GM21526 (cell line): Measurements from ENCODE around the gene VWA8.

Experiments
- ATAC-seq: cut with Tn5 transposase; IDR thresholded peaks from one replicate; pipeline ENCODE4 v1.9.1; 2021; ENCODE audit warnings: moderate library complexity; ENCODE audit not compliant: unreplicated experiment, low FRiP score

The VWA8 gene

DNA sequence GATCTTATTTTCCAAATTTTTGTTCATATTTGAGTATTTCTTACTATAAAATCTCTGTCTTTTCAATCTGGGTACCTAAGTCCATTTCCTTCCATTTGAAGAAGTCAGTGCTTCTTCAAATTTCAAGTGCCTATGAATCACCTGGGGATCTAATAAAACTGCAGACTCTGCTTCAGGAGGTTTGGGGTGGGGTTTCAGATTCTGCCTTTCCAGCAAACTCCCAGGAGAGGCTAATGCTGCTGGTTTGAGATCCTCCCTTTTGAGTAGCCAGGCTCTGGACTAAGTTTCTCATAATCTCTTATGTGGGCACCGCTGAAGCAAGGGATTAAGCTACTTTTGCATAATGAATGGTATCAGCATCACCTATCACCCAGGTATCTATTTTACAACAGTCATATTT lies 261.1 kb downstream of the VWA8 start:
- no peak for ATAC-seq

DNA sequence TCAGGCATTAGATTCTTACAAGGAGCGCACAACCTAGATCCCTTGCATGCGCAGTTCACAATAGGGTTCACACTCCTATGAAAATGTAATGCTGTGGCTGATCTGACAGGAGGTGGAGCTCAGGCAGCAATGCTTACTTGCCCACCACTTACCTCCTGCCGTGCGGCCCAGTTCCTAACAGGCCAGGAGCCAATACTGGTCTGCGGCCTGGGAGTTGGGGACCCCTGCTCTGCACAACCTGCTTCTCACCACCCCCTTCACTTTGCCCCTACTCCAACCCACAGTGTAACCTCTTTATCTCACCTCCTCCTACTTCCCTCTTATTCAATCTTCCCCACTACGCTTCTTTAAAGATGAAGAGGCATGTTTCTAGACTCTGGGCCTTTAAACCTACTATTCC lies 263.3 kb downstream of the VWA8 start:
- ATAC-seq: no peak

GRCh38 chr13:41696163-41697003 lies 264.5 kb downstream of the VWA8 start:
- ATAC-seq: no peak

GRCh38 chr13:41694545-41695301 lies 266.2 kb downstream of the VWA8 start:
- ATAC-seq: no peak

DNA sequence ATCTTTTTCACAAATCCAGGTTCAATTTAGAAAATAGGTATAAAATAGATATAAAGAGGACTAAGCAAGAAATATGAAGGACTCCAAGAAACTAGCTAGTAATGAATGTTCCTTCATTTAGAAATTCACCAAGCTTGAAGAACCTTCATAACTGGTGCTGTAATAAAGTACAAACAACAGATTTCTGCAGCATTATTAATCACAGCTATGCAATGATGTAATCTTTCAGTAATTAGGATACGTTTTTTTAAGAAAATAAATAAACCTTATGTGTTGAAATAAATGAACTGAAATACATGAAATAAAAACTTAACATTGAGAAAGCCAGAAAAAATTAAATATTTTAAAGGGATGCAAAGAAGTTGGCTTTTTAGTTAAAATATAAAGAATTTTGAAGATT lies 267.5 kb downstream of the VWA8 start:
- no peak for ATAC-seq

- no peak for ATAC-seq
These were observed 269.6 kb downstream of the VWA8 start for GRCh38 chr13:41691274-41691673.

GRCh38 chr13:41682766-41683165 lies 278.1 kb downstream of the VWA8 start:
- no peak for ATAC-seq

- ATAC-seq: no peak
These were observed 278.9 kb downstream of the VWA8 start for GRCh38 chr13:41682001-41682400.

GRCh38 chr13:41681587-41681986 lies 279.3 kb downstream of the VWA8 start:
- ATAC-seq: no peak

- no peak for ATAC-seq
These were observed 280.0 kb downstream of the VWA8 start for GRCh38 chr13:41680900-41681299.

GRCh38 chr13:41678848-41679247 lies 282.1 kb downstream of the VWA8 start:
- no peak for ATAC-seq

- no peak for ATAC-seq
These were observed 282.7 kb downstream of the VWA8 start for GRCh38 chr13:41678249-41678648.

GRCh38 chr13:41675306-41675705 lies 285.6 kb downstream of the VWA8 start:
- ATAC-seq: no peak

- ATAC-seq: no peak
These were observed 286.7 kb downstream of the VWA8 start for GRCh38 chr13:41674246-41674645.

- ATAC-seq: no peak
These were observed 287.3 kb downstream of the VWA8 start for GRCh38 chr13:41673640-41674039.

DNA sequence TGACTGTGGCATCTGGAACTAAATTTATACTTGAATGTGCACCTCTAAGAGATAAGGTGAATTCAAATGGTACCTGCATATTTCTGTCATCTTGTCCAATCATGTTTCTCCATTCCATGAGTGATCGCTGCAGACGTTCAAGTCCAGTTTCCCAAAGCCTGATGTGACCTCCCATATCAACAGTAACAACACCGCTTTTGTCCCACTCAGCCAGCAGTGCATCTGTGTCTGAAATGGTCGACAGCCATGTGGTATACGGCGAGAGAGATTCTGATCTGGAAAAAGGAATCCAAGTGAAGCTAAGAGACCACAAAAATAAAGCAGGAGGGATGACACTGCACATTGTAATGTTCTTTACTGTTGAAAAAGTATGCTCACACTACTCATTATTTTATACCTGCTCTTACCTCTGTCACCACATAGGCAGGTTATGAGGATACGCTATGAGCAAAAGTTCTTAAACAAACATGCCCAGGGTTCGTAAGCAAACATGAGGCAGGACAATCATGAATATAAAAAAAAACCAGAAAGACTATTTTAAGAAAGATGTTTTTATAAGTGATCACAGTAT lies 290.0 kb downstream of the VWA8 start:
- no peak for ATAC-seq

DNA sequence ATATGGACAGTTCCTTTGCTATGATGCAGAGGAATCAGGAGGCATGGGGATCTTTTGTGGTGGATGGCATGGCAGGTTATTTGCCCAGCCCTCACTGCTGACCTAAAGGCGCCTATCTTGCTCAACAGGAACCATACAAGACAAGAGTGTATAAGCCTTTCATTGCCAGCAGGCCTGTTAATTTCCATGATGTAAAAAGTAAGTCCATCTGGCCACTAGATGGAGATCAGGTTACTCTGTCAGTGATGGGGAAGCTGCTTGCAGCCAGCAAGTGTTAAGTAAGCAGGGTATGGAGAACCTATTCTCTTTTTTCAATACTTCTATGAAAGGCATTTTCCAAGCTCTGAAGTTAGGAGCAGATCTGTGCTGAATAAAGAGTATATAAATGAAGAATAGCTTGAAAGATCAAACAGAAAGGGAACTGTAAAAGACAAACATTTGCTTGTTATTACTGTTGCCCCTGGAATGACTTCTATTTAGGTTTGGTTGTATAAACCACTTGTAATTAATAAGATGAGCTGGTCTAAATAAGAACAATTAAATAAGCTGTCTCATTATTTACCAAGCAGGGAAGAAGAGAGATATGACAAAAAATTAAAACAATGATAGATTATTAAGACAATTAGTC lies 292.7 kb downstream of the VWA8 start:
- ATAC-seq: peak; percentile 86

GRCh38 chr13:41666644-41667043 lies 294.3 kb downstream of the VWA8 start:
- no peak for ATAC-seq

DNA sequence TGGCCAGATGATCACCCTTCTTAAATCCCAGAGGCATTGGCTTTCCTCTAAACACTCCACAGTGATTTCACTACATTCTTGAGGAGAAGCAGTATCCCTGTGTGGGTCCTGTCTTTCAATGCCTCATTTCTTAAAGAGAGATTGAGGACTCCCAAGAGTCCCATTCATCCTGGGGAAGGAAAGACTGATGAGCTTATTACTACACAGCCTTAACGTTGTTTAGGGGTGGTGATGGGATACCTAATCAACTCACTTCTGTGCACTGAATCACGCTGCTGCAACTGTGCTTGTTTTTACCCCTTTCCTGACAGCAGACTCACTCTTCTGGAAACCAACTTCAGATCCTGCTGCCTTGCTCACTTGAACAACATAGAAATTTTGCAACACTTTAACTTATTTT lies 300.5 kb downstream of the VWA8 start:
- ATAC-seq: no peak

DNA sequence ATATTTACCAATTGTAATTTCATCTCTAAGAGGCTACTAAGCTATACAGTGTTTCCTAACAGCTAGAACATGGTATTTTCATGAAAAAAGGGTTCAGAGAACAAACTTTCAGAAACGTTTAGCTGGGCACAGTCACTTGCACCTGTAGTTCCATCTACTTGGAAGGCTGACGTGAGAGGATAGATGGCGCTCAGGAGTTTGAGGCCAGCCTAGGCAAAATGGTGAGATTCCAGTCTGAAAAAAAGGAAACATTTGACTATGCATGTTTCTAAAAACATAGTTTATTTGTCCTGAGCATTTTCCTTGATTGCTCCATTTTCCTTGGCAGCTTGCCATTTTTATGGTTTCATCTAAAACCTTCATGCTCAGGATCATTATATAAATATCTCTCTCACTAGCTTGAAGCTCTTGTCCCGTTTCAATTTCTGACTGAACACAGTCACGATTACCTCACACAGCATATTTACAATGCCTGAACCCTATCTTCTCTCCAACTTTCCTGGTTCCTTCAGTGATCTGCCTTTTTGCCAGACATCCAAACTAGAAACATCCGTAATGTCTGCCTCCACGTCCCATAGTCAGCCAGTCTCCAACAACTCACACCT lies 302.8 kb downstream of the VWA8 start:
- ATAC-seq: no peak

DNA sequence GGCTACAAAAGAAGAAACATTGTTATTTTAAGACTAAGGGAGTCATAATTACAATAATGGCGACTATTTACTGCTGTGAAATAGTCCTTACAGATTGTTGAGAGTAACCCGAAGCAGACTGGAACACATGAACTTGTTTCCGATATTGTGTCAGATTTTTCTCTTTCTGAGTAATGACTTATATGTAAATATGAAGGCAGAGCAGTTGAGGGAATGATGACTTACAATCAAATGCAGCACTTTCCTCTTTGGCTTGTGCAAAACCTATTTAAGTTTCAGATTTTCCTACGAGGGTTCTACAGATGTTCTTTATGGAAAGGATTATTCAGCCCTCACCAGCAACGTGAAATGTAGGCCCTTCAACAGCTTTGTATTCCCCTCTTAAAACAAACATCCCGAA lies 304.9 kb downstream of the VWA8 start:
- ATAC-seq: no peak
